ENCODE results near the gene DYNC1I2. TPM values are rescaled to one million over a fixed set of nuclear protein-coding genes. Genes with fewer than 3 reads are reported as not detected.

Gene DYNC1I2
- total RNA-seq, 4 donors from 2014 or later, result 40.0 to 93.7 (median 59.3) TPM

DNA sequence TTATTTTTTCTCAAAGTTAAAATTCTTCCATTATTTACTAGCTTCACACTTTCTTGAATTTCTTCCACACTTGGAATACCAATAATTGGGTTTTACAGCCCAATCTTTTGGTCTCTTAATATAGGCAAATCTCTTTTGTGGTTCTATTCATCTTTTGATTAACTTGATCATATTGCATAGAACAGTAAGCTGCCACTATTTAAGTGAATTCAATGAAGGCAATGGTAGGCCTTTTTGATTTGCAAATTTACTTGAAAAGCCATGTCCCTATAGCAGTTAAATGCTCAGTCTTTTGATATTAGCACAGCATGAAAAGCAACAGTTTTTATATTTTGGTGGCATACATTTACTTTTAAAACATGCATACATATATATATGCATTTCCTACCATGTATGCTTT lies 20.2 kb upstream of the DYNC1I2 start:
- intact Hi-C loops (cut with DNase I; ENCODE audit: low total_unique reads), result no loop called here
- Histone ChIP-seq H3K36me3 (no peaks in the 10 kb centered on the region), H3K4me3 (no peak overlapping the region), H3K27ac (no peak overlapping the region), H3K27me3 (no peaks in the 10 kb centered on the region), H3K4me1 (no peaks in the 10 kb centered on the region), H3K9me3 (no peaks in the 10 kb centered on the region)
- no peak for DNase-seq
- TF ChIP-seq CTCF (IDR thresholded peaks at IDR 0.05 in 4 of 5, conservative IDR thresholded peaks at IDR 0.05 in 1 of 5) (no peak), POLR2A (IDR thresholded peaks at IDR 0.05) (no peak)
- no peak for ATAC-seq
- in situ Hi-C loops (cut with MboI; ENCODE audit: low sequenced_read_pairs in 4 of 4), result no loop called here

DNA sequence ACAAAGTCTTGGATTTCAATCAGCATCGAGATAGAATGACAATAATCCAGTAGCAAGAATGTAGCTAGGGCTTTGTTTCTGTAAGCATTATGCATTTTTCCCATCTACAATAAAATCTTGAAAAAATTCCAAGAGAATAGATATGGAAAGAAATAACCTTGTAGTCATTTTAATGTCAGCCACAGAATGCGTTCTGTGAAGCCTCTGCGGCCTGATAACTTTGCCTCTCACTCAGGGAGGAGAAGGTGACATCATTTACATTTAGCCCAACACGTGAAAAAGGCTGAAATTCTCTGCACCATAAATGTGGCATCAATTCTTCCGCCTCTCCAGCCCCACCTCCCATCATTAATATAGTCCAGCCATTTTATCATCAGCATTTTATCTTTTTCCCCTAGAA lies 19.1 kb upstream of the DYNC1I2 start:
- Histone ChIP-seq H3K27ac (no peak overlapping the region), H3K27me3 (no peaks in the 10 kb centered on the region), H3K36me3 (no peaks in the 10 kb centered on the region), H3K4me3 (no peak overlapping the region), H3K4me1 (no peaks in the 10 kb centered on the region), H3K9me3 (no peaks in the 10 kb centered on the region)
- in situ Hi-C loops (cut with MboI; ENCODE audit: low sequenced_read_pairs in 4 of 4) (no loop called here), intact Hi-C loops (cut with DNase I; ENCODE audit: low total_unique reads) (no loop called here)
- ATAC-seq (no peak), DNase-seq (no peak)
- TF ChIP-seq POLR2A (IDR thresholded peaks at IDR 0.05) (no peak), CTCF (IDR thresholded peaks at IDR 0.05 in 4 of 5, conservative IDR thresholded peaks at IDR 0.05 in 1 of 5) (no peak)

DNA sequence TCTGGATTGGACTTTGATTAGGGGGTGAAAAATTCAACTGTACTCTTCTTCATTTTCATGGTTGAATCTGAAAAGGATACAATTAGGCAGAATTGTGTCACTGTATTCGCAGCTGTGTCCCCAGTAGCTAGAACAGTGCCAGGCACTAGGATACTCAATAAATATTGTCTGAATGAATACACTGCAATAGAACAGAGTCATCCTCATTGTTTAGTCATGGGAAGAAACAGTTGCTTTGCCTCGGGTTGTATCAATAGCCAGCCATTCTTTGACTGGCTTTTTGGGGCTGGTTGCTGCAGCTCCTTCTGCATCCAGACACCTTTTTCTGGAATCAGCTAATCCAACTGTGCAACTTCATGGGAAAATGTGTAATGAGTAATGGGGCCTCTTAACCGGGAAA lies 18.1 kb upstream of the DYNC1I2 start:
- Histone ChIP-seq H3K27me3 (no peaks in the 10 kb centered on the region), H3K27ac (no peak overlapping the region), H3K36me3 (no peaks in the 10 kb centered on the region), H3K4me3 (no peak overlapping the region), H3K9me3 (no peaks in the 10 kb centered on the region), H3K4me1 (no peaks in the 10 kb centered on the region)
- TF ChIP-seq POLR2A (IDR thresholded peaks at IDR 0.05), result no peak
- no peak for TF ChIP-seq CTCF (IDR thresholded peaks at IDR 0.05 in 4 of 5, conservative IDR thresholded peaks at IDR 0.05 in 1 of 5)
- no peak for DNase-seq
- in situ Hi-C loops (cut with MboI; ENCODE audit: low sequenced_read_pairs in 4 of 4), result no loop called here
- ATAC-seq, result no peak
- intact Hi-C loops (cut with DNase I; ENCODE audit: low total_unique reads), result no loop called here

DNA sequence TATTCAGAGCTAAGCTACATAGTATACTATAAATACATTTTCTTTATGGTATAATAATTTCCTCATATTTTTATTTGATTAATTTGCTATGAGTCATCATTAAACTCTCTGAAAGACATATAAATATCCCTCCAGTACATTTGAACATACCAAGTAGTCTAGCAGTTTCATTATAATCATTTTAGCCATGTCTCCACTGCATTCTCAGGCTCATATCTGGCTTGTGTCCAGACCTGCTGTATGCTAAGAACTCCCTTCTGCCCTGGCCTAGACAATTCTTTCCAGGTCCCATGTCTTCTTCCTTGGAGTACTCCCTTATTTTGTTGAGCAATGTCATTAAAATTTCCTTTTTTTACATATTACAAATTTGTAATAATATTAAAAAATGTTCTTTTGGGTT lies 16.6 kb upstream of the DYNC1I2 start:
- ATAC-seq (no peak), DNase-seq (no peak)
- no peak overlapping the region for H3K4me3 ChIP-seq
- intact Hi-C loops (cut with DNase I; ENCODE audit: low total_unique reads), result no loop called here
- no peaks in the 10 kb centered on the region for H3K27me3 ChIP-seq
- no peak for TF ChIP-seq CTCF (IDR thresholded peaks at IDR 0.05 in 4 of 5, conservative IDR thresholded peaks at IDR 0.05 in 1 of 5)
- no peak for TF ChIP-seq POLR2A (IDR thresholded peaks at IDR 0.05)
- H3K9me3 ChIP-seq, result no peaks in the 10 kb centered on the region
- H3K4me1 ChIP-seq, result no peaks in the 10 kb centered on the region
- no peaks in the 10 kb centered on the region for H3K36me3 ChIP-seq
- no peak overlapping the region for H3K27ac ChIP-seq
- in situ Hi-C loops (cut with MboI; ENCODE audit: low sequenced_read_pairs in 4 of 4), result no loop called here

- no peaks in the 10 kb centered on the region for H3K9me3 ChIP-seq
- DNase-seq, result no peak
- no peak for TF ChIP-seq POLR2A (IDR thresholded peaks at IDR 0.05)
- no peak for TF ChIP-seq CTCF (IDR thresholded peaks at IDR 0.05 in 4 of 5, conservative IDR thresholded peaks at IDR 0.05 in 1 of 5)
- no peaks in the 10 kb centered on the region for H3K27me3 ChIP-seq
- no peaks in the 10 kb centered on the region for H3K36me3 ChIP-seq
- ATAC-seq, result no peak
- in situ Hi-C loops (cut with MboI; ENCODE audit: low sequenced_read_pairs in 4 of 4) (no loop called here), intact Hi-C loops (cut with DNase I; ENCODE audit: low total_unique reads) (no loop called here)
- no peak overlapping the region for H3K27ac ChIP-seq
- H3K4me3 ChIP-seq, result no peak overlapping the region
- no peaks in the 10 kb centered on the region for H3K4me1 ChIP-seq
These were observed 15.4 kb upstream of the DYNC1I2 start for GRCh38 chr2:171671867-171672266.
